ENCODE results near the gene UBXN10.

Gene UBXN10

DNA sequence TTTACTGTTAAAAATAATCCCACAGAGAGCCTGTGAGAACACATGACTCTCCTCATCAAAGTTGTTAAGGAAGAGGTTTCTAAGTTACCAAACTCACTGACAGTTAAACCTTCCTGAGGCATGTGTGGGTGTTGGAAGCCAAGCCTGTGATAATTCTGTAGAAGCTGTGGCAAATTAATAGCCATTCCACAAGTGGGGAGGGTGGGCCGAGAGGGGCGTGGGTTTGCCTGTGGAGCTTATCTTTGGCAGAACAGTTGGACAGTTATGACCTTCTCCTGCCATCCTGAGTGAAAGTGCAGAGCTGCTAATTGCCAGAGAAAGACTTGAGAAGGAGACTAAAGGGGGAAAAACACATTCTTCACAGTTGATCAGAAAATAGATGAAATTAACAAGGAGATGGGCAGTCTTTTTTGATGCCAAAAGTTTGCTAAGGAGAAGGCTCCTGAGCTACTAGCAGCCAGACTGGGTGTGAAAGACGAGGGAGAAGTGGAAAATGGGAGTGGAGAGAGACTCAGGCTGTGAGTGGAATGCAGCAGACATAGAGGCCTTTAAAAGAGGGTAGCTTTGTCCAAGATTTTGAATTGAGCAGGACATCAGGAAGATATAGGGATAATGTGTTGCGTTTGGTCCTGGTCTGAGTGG lies 2.0 kb downstream of the UBXN10 start:
- no peaks in the 10 kb centered on the region for H3K4me1 ChIP-seq (ENCODE audit: control insufficient read depth, insufficient read depth, low read length)

DNA sequence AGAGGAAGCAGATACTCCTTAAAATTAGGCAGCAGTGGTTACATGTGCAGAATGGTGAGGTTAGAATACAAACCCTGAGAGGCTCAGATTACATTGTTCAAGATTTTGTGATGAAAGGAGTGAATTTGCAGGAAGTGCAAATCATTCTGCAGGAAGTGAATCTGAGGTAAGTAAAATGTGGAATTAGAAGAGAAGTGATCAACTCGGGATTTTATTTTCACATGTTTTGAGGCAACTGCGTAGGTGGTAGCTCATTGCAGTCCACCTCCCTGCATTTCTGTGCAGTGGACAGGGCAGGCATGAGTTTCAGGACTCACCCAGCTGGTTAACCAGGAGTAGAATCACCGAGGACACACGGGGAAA lies 2.5 kb downstream of the UBXN10 start:
- Histone ChIP-seq H3K4me1 (ENCODE audit: control insufficient read depth, insufficient read depth, low read length) (no peaks in the 10 kb centered on the region), H3K4me3 (ENCODE audit: low read depth, low read length) (no peak overlapping the region), H3K9ac (ENCODE audit: low read depth, low read length) (no peak overlapping the region), H3K9me3 (ENCODE audit: control insufficient read depth, insufficient read depth, low read length) (no peaks in the 10 kb centered on the region), H3K27me3 (ENCODE audit: control insufficient read depth, insufficient read depth, low read length) (peaks cover 37% of the 10 kb centered on the region), H3K36me3 (ENCODE audit: control insufficient read depth, insufficient read depth, low read length) (no peaks in the 10 kb centered on the region)

More for the DNA sequence above, 2.0 kb downstream of the UBXN10 start:
- Histone ChIP-seq H3K4me3 (ENCODE audit: low read depth, low read length) (no peak overlapping the region), H3K36me3 (ENCODE audit: control insufficient read depth, insufficient read depth, low read length) (no peaks in the 10 kb centered on the region), H3K27me3 (ENCODE audit: control insufficient read depth, insufficient read depth, low read length) (peaks cover 38% of the 10 kb centered on the region), H3K9ac (ENCODE audit: low read depth, low read length) (no peak overlapping the region), H3K9me3 (ENCODE audit: control insufficient read depth, insufficient read depth, low read length) (no peaks in the 10 kb centered on the region)

DNA sequence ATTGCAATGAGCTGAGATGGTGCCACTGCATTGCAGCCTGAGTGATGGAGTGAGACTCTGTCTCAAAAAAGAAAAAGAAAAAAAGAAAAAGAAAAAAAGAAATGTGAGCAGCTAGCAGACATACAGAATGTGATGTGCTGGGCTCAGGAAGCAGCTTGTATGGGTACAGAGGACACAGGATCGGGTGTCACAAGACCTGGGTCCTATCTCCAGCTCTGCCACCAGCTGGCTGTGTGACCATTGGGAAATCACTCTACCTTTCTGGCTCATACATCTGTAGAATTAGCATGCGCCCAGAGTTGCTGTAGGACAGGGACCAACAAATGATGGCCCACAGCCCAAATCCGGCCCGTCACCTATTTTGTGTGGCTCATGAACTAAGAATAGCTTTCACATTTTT lies 3.8 kb downstream of the UBXN10 start:
- peaks cover 2% of the 10 kb centered on the region for H3K4me1 ChIP-seq (ENCODE audit: control insufficient read depth, insufficient read depth, low read length)
- no peak overlapping the region for H3K4me3 ChIP-seq (ENCODE audit: low read depth, low read length)
- no peaks in the 10 kb centered on the region for H3K36me3 ChIP-seq (ENCODE audit: control insufficient read depth, insufficient read depth, low read length)
- H3K9ac ChIP-seq (ENCODE audit: low read depth, low read length) = no peak overlapping the region
- H3K9me3 ChIP-seq (ENCODE audit: control insufficient read depth, insufficient read depth, low read length) = no peaks in the 10 kb centered on the region
- H3K27me3 ChIP-seq (ENCODE audit: control insufficient read depth, insufficient read depth, low read length) = peaks cover 29% of the 10 kb centered on the region

DNA sequence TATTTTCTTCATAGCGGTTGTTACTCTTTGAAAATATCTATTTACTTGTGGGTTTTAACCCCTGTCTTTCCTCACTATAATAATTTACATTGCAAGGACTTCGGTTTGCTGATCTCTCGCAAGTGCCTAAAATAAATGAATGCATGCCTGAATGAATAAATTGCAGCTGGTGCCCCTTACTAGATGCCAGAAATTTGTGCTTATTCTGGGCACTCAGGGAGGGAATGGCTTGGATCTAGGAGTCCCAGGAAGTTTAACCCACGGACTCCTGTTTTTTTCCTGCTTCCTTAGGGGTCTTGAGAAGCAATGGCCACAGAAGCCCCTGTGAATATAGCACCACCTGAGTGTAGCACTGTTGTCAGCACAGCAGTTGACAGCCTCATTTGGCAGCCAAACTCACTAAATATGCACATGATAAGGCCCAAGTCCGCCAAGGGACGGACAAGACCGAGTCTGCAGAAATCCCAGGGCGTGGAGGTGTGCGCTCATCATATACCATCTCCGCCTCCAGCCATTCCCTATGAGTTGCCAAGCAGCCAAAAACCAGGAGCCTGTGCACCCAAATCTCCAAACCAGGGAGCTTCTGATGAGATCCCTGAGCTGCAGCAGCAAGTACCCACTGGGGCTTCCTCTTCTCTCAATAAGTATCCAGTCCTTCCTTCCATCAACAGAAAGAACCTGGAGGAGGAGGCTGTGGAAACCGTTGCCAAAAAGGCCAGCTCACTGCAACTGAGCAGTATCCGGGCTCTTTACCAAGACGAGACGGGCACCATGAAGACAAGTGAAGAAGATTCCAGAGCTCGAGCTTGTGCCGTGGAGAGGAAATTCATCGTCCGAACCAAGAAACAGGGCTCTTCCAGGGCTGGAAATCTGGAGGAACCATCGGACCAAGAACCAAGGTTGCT lies 4.6 kb downstream of the UBXN10 start:
- peaks cover 23% of the 10 kb centered on the region for H3K27me3 ChIP-seq (ENCODE audit: control insufficient read depth, insufficient read depth, low read length)
- no peaks in the 10 kb centered on the region for H3K9me3 ChIP-seq (ENCODE audit: control insufficient read depth, insufficient read depth, low read length)
- peaks cover 6% of the 10 kb centered on the region for H3K4me1 ChIP-seq (ENCODE audit: control insufficient read depth, insufficient read depth, low read length)

DNA sequence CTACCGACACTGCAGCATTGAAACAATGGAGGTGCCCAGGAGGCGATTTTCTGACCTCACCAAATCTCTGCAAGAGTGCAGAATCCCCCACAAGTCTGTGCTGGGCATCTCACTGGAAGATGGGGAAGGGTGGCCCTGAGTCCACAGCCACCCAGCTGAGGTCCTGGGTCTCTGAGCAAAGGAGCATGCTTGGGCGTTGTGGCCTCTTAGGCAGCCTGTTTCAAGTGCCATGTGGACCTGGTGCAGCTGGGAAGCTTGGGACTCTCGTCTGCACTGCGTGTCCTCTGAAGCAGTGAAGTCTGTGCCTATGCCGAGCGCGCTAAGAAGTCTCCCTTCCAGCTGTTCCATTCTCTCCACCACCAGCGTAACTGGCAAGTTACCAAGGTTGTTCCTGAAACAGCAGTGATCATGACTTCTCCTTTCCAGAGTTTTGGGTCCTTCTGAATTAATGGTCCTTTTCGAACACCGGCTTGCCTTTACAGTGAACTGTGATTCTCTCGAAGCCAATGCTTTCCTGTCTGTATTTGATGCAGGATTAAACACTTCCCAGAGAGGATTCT lies 5.5 kb downstream of the UBXN10 start:
- peaks cover 21% of the 10 kb centered on the region for H3K27me3 ChIP-seq (ENCODE audit: control insufficient read depth, insufficient read depth, low read length)
- H3K36me3 ChIP-seq (ENCODE audit: control insufficient read depth, insufficient read depth, low read length) = no peaks in the 10 kb centered on the region
- peaks cover 6% of the 10 kb centered on the region for H3K4me1 ChIP-seq (ENCODE audit: control insufficient read depth, insufficient read depth, low read length)
- no peak overlapping the region for H3K9ac ChIP-seq (ENCODE audit: low read depth, low read length)
- no peaks in the 10 kb centered on the region for H3K9me3 ChIP-seq (ENCODE audit: control insufficient read depth, insufficient read depth, low read length)
- H3K4me3 ChIP-seq (ENCODE audit: low read depth, low read length) = no peak overlapping the region

More for the DNA sequence above, 4.6 kb downstream of the UBXN10 start:
- H3K36me3 ChIP-seq (ENCODE audit: control insufficient read depth, insufficient read depth, low read length) = no peaks in the 10 kb centered on the region
- no peak overlapping the region for H3K4me3 ChIP-seq (ENCODE audit: low read depth, low read length)
- H3K9ac ChIP-seq (ENCODE audit: low read depth, low read length) = no peak overlapping the region

DNA sequence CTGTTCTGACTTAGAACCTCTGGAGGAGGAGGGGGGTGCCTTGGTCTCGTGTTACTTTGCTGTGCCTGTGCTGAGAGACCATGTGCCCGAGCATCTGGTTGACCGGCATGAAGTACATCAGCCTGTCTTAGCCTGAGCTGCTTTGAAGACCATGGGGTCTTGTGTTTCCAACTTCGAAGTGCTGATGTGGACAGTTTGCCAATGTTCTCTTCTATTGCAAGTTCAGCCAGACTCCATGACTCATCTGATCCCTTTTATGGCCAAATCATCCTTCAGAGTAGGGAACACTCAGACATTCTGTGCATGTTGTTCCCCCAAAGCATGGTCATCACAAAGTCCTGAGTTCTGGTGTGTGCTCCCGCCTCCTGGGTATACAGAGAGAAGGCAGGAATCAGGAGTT lies 6.5 kb downstream of the UBXN10 start:
- Histone ChIP-seq H3K9me3 (ENCODE audit: control insufficient read depth, insufficient read depth, low read length) (no peaks in the 10 kb centered on the region), H3K9ac (ENCODE audit: low read depth, low read length) (no peak overlapping the region), H3K36me3 (ENCODE audit: control insufficient read depth, insufficient read depth, low read length) (no peaks in the 10 kb centered on the region), H3K27me3 (ENCODE audit: control insufficient read depth, insufficient read depth, low read length) (peaks cover 18% of the 10 kb centered on the region), H3K4me3 (ENCODE audit: low read depth, low read length) (no peak overlapping the region), H3K4me1 (ENCODE audit: control insufficient read depth, insufficient read depth, low read length) (peaks cover 6% of the 10 kb centered on the region)

DNA sequence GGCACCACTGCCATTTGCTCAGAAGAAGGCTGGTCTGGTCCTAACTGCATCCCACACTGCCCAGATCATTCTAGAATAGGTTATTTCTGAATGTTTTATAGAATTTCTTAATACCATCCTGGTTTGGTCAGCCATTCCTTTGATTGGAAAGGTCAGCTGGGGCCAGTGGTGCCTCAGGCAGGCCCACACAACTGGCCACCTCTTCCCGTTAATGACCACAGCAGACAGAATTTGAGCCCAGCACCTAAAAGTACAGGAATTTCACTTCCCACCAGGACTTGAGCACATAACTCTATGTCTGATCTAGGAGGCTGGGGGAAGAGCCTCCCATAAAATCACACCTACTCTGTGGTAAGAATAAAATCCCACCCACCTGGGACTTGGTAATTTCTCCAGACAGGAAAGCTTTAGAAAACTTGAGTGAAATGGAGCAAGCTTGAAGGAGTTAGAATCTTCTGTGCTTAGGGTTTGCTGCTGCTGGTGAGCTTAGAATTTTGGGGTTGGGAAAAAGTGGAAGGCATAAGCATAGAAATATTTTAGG lies 7.0 kb downstream of the UBXN10 start:
- no peaks in the 10 kb centered on the region for H3K9me3 ChIP-seq (ENCODE audit: control insufficient read depth, insufficient read depth, low read length)
- H3K4me1 ChIP-seq (ENCODE audit: control insufficient read depth, insufficient read depth, low read length) = peaks cover 6% of the 10 kb centered on the region
- peaks cover 17% of the 10 kb centered on the region for H3K27me3 ChIP-seq (ENCODE audit: control insufficient read depth, insufficient read depth, low read length)
- H3K4me3 ChIP-seq (ENCODE audit: low read depth, low read length) = no peak overlapping the region
- H3K9ac ChIP-seq (ENCODE audit: low read depth, low read length) = no peak overlapping the region
- H3K36me3 ChIP-seq (ENCODE audit: control insufficient read depth, insufficient read depth, low read length) = no peaks in the 10 kb centered on the region

DNA sequence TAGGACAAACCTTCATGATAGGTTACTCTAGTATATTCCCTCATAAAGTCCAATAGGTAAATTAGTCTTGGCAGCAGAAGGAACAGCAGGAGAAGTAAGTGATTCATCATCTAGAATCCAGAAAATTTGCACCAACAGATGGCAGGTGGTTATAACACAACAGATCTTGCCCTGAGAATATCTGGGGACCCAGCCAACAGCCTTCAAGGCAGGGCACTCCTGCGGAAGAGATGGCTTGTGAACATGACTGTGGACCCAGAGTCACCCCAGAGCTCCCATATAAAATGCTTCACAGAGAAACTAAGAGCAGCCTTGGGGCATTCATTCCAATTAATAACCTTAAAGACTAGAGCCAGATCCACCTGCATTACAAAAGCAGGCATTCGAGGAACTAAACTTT lies 8.3 kb downstream of the UBXN10 start:
- Histone ChIP-seq H3K36me3 (ENCODE audit: control insufficient read depth, insufficient read depth, low read length) (no peaks in the 10 kb centered on the region), H3K4me1 (ENCODE audit: control insufficient read depth, insufficient read depth, low read length) (peaks cover 6% of the 10 kb centered on the region), H3K27me3 (ENCODE audit: control insufficient read depth, insufficient read depth, low read length) (peaks cover 7% of the 10 kb centered on the region), H3K4me3 (ENCODE audit: low read depth, low read length) (no peak overlapping the region), H3K9ac (ENCODE audit: low read depth, low read length) (no peak overlapping the region), H3K9me3 (ENCODE audit: control insufficient read depth, insufficient read depth, low read length) (no peaks in the 10 kb centered on the region)

DNA sequence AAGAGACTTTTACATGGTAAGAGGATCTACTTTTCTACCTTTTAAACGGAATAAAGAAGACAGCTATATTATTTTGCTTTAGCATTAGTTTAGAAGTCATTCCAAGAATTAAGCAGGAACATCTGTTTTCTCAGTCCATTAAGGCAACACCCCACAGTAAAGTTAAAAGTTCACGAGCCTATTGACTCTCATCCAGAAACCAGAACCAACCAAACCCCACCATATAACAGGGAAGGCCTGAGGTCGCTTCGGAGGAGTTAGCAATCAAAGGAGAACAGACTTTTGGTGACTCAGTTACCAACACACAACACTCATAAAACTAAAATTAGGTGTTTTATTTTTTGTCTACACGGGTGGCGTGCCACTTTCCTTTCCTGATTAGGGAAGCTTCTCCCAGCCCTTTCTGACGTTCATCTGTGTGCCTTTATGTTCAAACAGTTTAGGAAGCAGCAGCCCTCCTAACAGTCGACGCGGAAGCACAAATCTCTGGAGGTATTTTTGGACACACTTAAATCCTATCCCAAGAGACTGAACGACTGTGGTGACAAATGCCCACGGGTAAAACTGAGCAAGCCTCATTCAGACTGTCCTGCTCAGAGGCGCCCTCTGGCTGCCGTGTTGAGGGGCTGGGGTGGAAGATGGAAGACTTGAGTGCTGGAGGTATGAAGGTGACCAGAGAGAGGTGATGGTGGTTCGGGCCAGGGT lies 9.0 kb downstream of the UBXN10 start:
- H3K4me3 ChIP-seq (ENCODE audit: low read depth, low read length) = no peak overlapping the region
- H3K27me3 ChIP-seq (ENCODE audit: control insufficient read depth, insufficient read depth, low read length) = peaks cover 8% of the 10 kb centered on the region

DNA sequence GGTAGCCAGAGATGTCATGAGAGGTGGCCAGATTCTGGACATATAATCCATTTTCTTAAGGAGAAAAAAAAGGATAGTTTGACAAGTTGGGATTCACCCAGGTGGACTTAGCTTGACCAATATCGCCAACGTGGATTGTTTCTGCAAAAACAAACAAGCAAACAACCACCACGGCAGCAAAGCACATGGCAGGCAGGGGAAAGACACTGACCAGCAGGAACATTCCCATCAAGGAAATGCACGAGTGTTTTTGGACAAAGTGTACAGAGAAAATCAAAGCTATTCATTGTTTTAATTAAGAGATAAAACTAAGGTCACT lies 9.5 kb downstream of the UBXN10 start:
- Histone ChIP-seq H3K4me1 (ENCODE audit: control insufficient read depth, insufficient read depth, low read length) (peaks cover 6% of the 10 kb centered on the region), H3K9me3 (ENCODE audit: control insufficient read depth, insufficient read depth, low read length) (no peaks in the 10 kb centered on the region), H3K4me3 (ENCODE audit: low read depth, low read length) (no peak overlapping the region), H3K9ac (ENCODE audit: low read depth, low read length) (no peak overlapping the region), H3K36me3 (ENCODE audit: control insufficient read depth, insufficient read depth, low read length) (no peaks in the 10 kb centered on the region), H3K27me3 (ENCODE audit: control insufficient read depth, insufficient read depth, low read length) (peaks cover 8% of the 10 kb centered on the region)

More for the DNA sequence above, 9.0 kb downstream of the UBXN10 start:
- Histone ChIP-seq H3K4me1 (ENCODE audit: control insufficient read depth, insufficient read depth, low read length) (peaks cover 6% of the 10 kb centered on the region), H3K36me3 (ENCODE audit: control insufficient read depth, insufficient read depth, low read length) (no peaks in the 10 kb centered on the region), H3K9me3 (ENCODE audit: control insufficient read depth, insufficient read depth, low read length) (no peaks in the 10 kb centered on the region), H3K9ac (ENCODE audit: low read depth, low read length) (no peak overlapping the region)

DNA sequence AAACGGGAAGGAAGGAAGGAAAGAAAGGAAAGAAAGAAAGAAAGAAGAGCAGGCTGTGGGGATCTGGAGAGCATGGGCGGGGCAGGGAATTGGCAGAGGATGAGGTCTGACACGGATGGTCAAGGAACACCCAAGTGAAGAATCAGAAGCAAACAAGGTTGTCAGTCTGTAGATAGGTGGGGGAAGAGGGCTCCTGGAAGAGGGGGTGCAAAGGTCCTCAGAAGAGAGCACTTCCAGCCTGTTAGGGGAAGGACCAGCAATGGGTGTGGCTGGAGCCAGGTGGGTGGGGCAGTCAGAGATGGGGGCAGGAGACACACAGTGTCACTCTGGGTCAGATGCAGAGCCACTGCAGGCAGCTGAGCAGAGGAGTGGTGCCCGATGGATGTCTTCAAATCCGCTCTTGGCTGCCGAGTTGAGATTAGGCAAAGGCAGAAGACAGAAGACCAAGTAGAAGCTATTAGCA lies 11.5 kb downstream of the UBXN10 start:
- peaks cover 6% of the 10 kb centered on the region for H3K4me1 ChIP-seq (ENCODE audit: control insufficient read depth, insufficient read depth, low read length)
- no peaks in the 10 kb centered on the region for H3K9me3 ChIP-seq (ENCODE audit: control insufficient read depth, insufficient read depth, low read length)
- H3K4me3 ChIP-seq (ENCODE audit: low read depth, low read length) = no peak overlapping the region
- no peaks in the 10 kb centered on the region for H3K36me3 ChIP-seq (ENCODE audit: control insufficient read depth, insufficient read depth, low read length)
- no peak overlapping the region for H3K9ac ChIP-seq (ENCODE audit: low read depth, low read length)
- H3K27me3 ChIP-seq (ENCODE audit: control insufficient read depth, insufficient read depth, low read length) = peaks cover 4% of the 10 kb centered on the region

All from iPS-15b (cell line).